Measurements from ENCODE around the gene LRPPRC. TPM values are rescaled to one million over a fixed set of nuclear protein-coding genes. Genes with fewer than 3 reads are reported as not detected.

Gene LRPPRC
- 57.2 and 58.6 TPM in 2 replicates for total RNA-seq

GRCh38 chr2:43995733-43996533, at the start of gene LRPPRC:
Gene LRPPRC, minus strand, starts transcription at chr2:43995989. Its CDS starts 42 bp downstream, at chr2:43995947.
- Histone ChIP-seq H3K4me1 (ENCODE audit: insufficient read depth, low read length) (peaks cover 11% of the 10 kb centered on the region), H2AFZ (ENCODE audit: low read length) (peak within 1 kb of the TSS; percentile 98), H3K79me2 (ENCODE audit: insufficient read depth, low read length) (peaks cover 49% of the 10 kb centered on the region), H3K4me3 (ENCODE audit: insufficient read depth, low read length) (peak within 1 kb of the TSS; percentile 87), H3K27ac (ENCODE audit: low read depth, low read length) (peak within 1 kb of the TSS; percentile 94), H4K20me1 (ENCODE audit: insufficient read depth, low read length) (peaks cover 18% of the 10 kb centered on the region), H3K36me3 (ENCODE audit: insufficient read depth, low read length) (peaks cover 13% of the 10 kb centered on the region), H3K9me3 (ENCODE audit: low read depth, low read length) (no peaks in the 10 kb centered on the region), H3K4me2 (ENCODE audit: insufficient read depth, low read length) (peak within 1 kb of the TSS; percentile 93), H3K27me3 (ENCODE audit: insufficient read depth, low read length) (no peaks in the 10 kb centered on the region)
- no peak for TF ChIP-seq CTCF (IDR thresholded peaks at IDR 0.05; ENCODE audit: extremely low read depth, low read depth, low read length)
- DNase-seq (ENCODE audit: insufficient read length, low spot score, missing footprints), result peak; percentile 98

- Histone ChIP-seq H3K27me3 (ENCODE audit: insufficient read depth, low read length) (peaks cover 8% of the 10 kb centered on the region), H3K27ac (ENCODE audit: low read depth, low read length) (no peak overlapping the region), H4K20me1 (ENCODE audit: insufficient read depth, low read length) (no peaks in the 10 kb centered on the region), H3K4me3 (ENCODE audit: insufficient read depth, low read length) (no peak overlapping the region), H2AFZ (ENCODE audit: low read length) (no peak overlapping the region), H3K36me3 (ENCODE audit: insufficient read depth, low read length) (no peaks in the 10 kb centered on the region), H3K79me2 (ENCODE audit: insufficient read depth, low read length) (no peaks in the 10 kb centered on the region), H3K4me1 (ENCODE audit: insufficient read depth, low read length) (peaks cover 2% of the 10 kb centered on the region), H3K4me2 (ENCODE audit: insufficient read depth, low read length) (no peak overlapping the region), H3K9me3 (ENCODE audit: low read depth, low read length) (no peaks in the 10 kb centered on the region)
- no peak for TF ChIP-seq CTCF (IDR thresholded peaks at IDR 0.05; ENCODE audit: extremely low read depth, low read depth, low read length)
- DNase-seq (ENCODE audit: insufficient read length, low spot score, missing footprints), result no peak
Measured at GRCh38 chr2:44045061-44045460, 49.3 kb upstream of the LRPPRC start.

DNA sequence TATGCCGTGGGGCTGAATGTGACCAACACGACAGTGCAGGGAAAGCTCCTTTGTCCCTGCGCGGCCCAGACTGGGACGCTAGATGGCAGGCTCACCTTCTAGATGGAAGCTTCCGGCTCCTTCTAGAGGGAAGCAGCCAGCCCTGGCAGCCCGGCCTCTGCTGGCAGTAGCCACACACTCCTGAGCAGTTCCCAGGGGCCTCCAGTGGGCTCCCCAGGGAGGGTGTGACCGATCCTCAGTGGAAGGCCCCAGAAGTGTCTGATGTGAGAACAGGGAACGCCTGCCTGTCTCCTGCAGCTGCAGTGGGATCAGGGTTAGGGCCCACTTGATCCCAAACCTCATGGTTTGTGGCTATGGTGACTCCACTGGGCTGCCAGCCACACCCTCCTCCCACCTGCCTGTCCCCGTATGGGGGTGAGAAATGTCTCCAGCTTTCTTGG, 48.5 kb upstream of the LRPPRC start:
- peak overlapping the region; percentile 11 for H2AFZ ChIP-seq (ENCODE audit: low read length)
- no peaks in the 10 kb centered on the region for H3K36me3 ChIP-seq (ENCODE audit: insufficient read depth, low read length)
- H4K20me1 ChIP-seq (ENCODE audit: insufficient read depth, low read length), result no peaks in the 10 kb centered on the region
- no peak overlapping the region for H3K4me3 ChIP-seq (ENCODE audit: insufficient read depth, low read length)
- H3K4me1 ChIP-seq (ENCODE audit: insufficient read depth, low read length), result peaks cover 2% of the 10 kb centered on the region
- TF ChIP-seq CTCF (IDR thresholded peaks at IDR 0.05; ENCODE audit: extremely low read depth, low read depth, low read length), result peak; percentile 93
- DNase-seq (ENCODE audit: insufficient read length, low spot score, missing footprints), result peak; percentile 91
- no peaks in the 10 kb centered on the region for H3K79me2 ChIP-seq (ENCODE audit: insufficient read depth, low read length)
- no peaks in the 10 kb centered on the region for H3K9me3 ChIP-seq (ENCODE audit: low read depth, low read length)
- H3K4me2 ChIP-seq (ENCODE audit: insufficient read depth, low read length), result peak overlapping the region; percentile 51
- peaks cover 8% of the 10 kb centered on the region for H3K27me3 ChIP-seq (ENCODE audit: insufficient read depth, low read length)
- H3K27ac ChIP-seq (ENCODE audit: low read depth, low read length), result no peak overlapping the region

DNA sequence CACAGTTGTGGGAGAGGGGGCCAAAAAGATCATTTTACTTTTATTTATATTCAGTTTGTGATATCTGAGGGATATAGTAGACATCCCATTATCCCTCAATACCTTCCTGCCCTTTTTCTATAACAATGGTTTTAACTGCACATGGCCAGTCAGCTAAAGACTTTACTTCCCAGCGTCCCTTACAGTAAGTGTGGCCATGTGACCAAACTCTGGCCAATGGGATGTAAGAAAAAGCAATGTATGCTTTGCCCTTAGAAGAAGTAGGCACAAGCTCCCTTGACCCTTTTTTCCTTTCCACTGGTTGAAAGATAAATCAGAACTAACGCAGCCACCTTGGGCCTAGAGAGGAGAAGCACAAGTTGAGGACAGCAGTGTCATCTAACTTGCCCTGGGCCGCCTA, 44.6 kb upstream of the LRPPRC start:
- Histone ChIP-seq H4K20me1 (ENCODE audit: insufficient read depth, low read length) (no peaks in the 10 kb centered on the region), H3K4me1 (ENCODE audit: insufficient read depth, low read length) (peaks cover 2% of the 10 kb centered on the region), H3K9me3 (ENCODE audit: low read depth, low read length) (no peaks in the 10 kb centered on the region), H3K27ac (ENCODE audit: low read depth, low read length) (no peak overlapping the region), H3K27me3 (ENCODE audit: insufficient read depth, low read length) (no peaks in the 10 kb centered on the region), H3K36me3 (ENCODE audit: insufficient read depth, low read length) (no peaks in the 10 kb centered on the region), H3K4me2 (ENCODE audit: insufficient read depth, low read length) (no peak overlapping the region), H2AFZ (ENCODE audit: low read length) (no peak overlapping the region), H3K4me3 (ENCODE audit: insufficient read depth, low read length) (no peak overlapping the region), H3K79me2 (ENCODE audit: insufficient read depth, low read length) (no peaks in the 10 kb centered on the region)
- TF ChIP-seq CTCF (IDR thresholded peaks at IDR 0.05; ENCODE audit: extremely low read depth, low read depth, low read length), result no peak
- DNase-seq (ENCODE audit: insufficient read length, low spot score, missing footprints), result no peak

Measured in osteoblast (primary cell).